ENCODE data around the gene DIRAS2.

The DIRAS2 gene

GRCh38 chr9:90612957-90613356 is 29.7 kb downstream of the DIRAS2 start:
- no peak for DNase-seq (ENCODE audit: low read depth in 2 of 2)

GRCh38 chr9:90611568-90611967 is 31.1 kb downstream of the DIRAS2 start:
- no peak for DNase-seq (ENCODE audit: low read depth in 2 of 2)

GRCh38 chr9:90611121-90611520 is 31.5 kb downstream of the DIRAS2 start:
- DNase-seq (ENCODE audit: low read depth in 2 of 2): no peak

- no peak for DNase-seq (ENCODE audit: low read depth in 2 of 2)
Observed at GRCh38 chr9:90607701-90608516, 34.7 kb downstream of the DIRAS2 start.

GRCh38 chr9:90600029-90600428 is 42.6 kb downstream of the DIRAS2 start:
- no peak for DNase-seq (ENCODE audit: low read depth in 2 of 2)

GRCh38 chr9:90598191-90598590 is 44.4 kb downstream of the DIRAS2 start:
- no peak for DNase-seq (ENCODE audit: low read depth in 2 of 2)

GRCh38 chr9:90593646-90594045 is 49.0 kb downstream of the DIRAS2 start:
- no peak for DNase-seq (ENCODE audit: low read depth in 2 of 2)

GRCh38 chr9:90580576-90580975 is 62.0 kb downstream of the DIRAS2 start:
- no peak for DNase-seq (ENCODE audit: low read depth in 2 of 2)

- DNase-seq (ENCODE audit: low read depth in 2 of 2): no peak
Observed at GRCh38 chr9:90579181-90579580, 63.4 kb downstream of the DIRAS2 start.

- no peak for DNase-seq (ENCODE audit: low read depth in 2 of 2)
Observed at GRCh38 chr9:90578126-90578815, 64.4 kb downstream of the DIRAS2 start.

GRCh38 chr9:90569511-90569910 is 73.1 kb downstream of the DIRAS2 start:
- DNase-seq (ENCODE audit: low read depth in 2 of 2): no peak

GRCh38 chr9:90568667-90569066 is 74.0 kb downstream of the DIRAS2 start:
- DNase-seq (ENCODE audit: low read depth in 2 of 2): no peak

GRCh38 chr9:90562229-90562628 is 80.4 kb downstream of the DIRAS2 start:
- DNase-seq (ENCODE audit: low read depth in 2 of 2): no peak

Measured in stimulated activated CD4-positive, alpha-beta T cell treated with anti-CD3 and anti-CD28 coated beads, Interleukin-15, amount 100 ng/mL, for 48 hours (primary cell).